SK-N-SH treated with all-trans-retinoic acid at 6 μM for 48 hours (cell line): ENCODE measurements around the gene BPIFB1.

ENCODE experiments used
- ATAC-seq: fragments of 200-7000 bp; cut with Tn5 transposase; 3 replicates; pipeline ENCODE4 v1.9.1; 2020; ENCODE audit warnings: mild to moderate bottlenecking, moderate library complexity
- ARNTL ChIP-seq: fragments of 450-650 bp; formaldehyde crosslinking; IDR thresholded peaks from 2 replicates; pipeline ENCODE4 v1.5.0; 2020; ENCODE audit warnings: low read depth, mild to moderate bottlenecking, moderate library complexity, borderline replicate concordance
- BACH2 ChIP-seq: fragments of 250-450 bp; sonication (Bioruptor Pico); IDR thresholded peaks from 2 replicates; pipeline ENCODE4 v1.9.0; 2021; ENCODE audit warnings: mild to moderate bottlenecking, borderline replicate concordance
- CSDC2 ChIP-seq: fragments of 250-450 bp; sonication (Bioruptor Pico); IDR thresholded peaks from 2 replicates; pipeline ENCODE4 v1.5.0; 2020; ENCODE audit warnings: mild to moderate bottlenecking, moderate library complexity
- ESRRG ChIP-seq: fragments of 250-450 bp; sonication (Bioruptor Pico); IDR thresholded peaks from 2 replicates; pipeline ENCODE4 v1.6.1; 2021; ENCODE audit warnings: mild to moderate bottlenecking
- OSR1 ChIP-seq: fragments of 250-450 bp; sonication (Bioruptor Pico); IDR thresholded peaks from 2 replicates; pipeline ENCODE4 v1.8.0; 2022; ENCODE audit warnings: moderate library complexity, mild to moderate bottlenecking, inconsistent platforms
- PPARA ChIP-seq: fragments of 250-450 bp; sonication (Bioruptor Pico); IDR thresholded peaks from 2 replicates; pipeline ENCODE4 v1.5.0; 2020; ENCODE audit warnings: mild to moderate bottlenecking, borderline replicate concordance
- RARB ChIP-seq: fragments of 250-450 bp; sonication (Bioruptor Pico); IDR thresholded peaks from 2 replicates; pipeline ENCODE4 v1.8.0; 2021; ENCODE audit warnings: mild to moderate bottlenecking, moderate library complexity
- SNAI2 ChIP-seq: fragments of 250-450 bp; sonication (Bioruptor Pico); IDR thresholded peaks from 2 replicates; pipeline ENCODE4 v1.5.0; 2020; ENCODE audit warnings: mild to moderate bottlenecking, moderate library complexity
- TCF4 ChIP-seq: fragments of 250-450 bp; sonication (Bioruptor Pico); IDR thresholded peaks from 2 replicates; pipeline ENCODE4 v1.8.0; 2021; ENCODE audit warnings: mild to moderate bottlenecking, moderate library complexity, borderline replicate concordance
- TOX ChIP-seq: fragments of 250-450 bp; sonication (Bioruptor Pico); IDR thresholded peaks from 2 replicates; pipeline ENCODE4 v1.8.0; 2021; ENCODE audit warnings: mild to moderate bottlenecking, moderate library complexity, borderline replicate concordance
- ZC3H10 ChIP-seq: fragments of 250-450 bp; sonication (Bioruptor Pico); IDR thresholded peaks from 2 replicates; pipeline ENCODE4 v1.5.1; 2021; ENCODE audit warnings: mild to moderate bottlenecking, moderate library complexity
- ZFP3 ChIP-seq: fragments of 250-450 bp; sonication (Bioruptor Pico); IDR thresholded peaks from 2 replicates; pipeline ENCODE4 v1.5.0; 2020; ENCODE audit warnings: mild to moderate bottlenecking, moderate library complexity
- ZFP30 ChIP-seq: fragments of 450-650 bp; formaldehyde crosslinking; IDR thresholded peaks from 2 replicates; pipeline ENCODE4 v1.5.0; 2022; ENCODE audit warnings: mild to moderate bottlenecking, moderate library complexity
- ZNF565 ChIP-seq: fragments of 450-650 bp; formaldehyde crosslinking; conservative IDR thresholded peaks from 2 replicates; pipeline ENCODE4 v1.5.0; 2020; ENCODE audit warnings: low read depth, mild to moderate bottlenecking, moderate library complexity
- ZNF70 ChIP-seq: fragments of 450-650 bp; formaldehyde crosslinking; IDR thresholded peaks from 2 replicates; pipeline ENCODE4 v1.5.0; 2020; ENCODE audit warnings: mild to moderate bottlenecking, moderate library complexity
- ZNF8 ChIP-seq: fragments of 450-650 bp; formaldehyde crosslinking; IDR thresholded peaks from 2 replicates; pipeline ENCODE4 v1.5.0; 2020; ENCODE audit warnings: mild to moderate bottlenecking, moderate library complexity
- TF ChIP-seq, protein P1 (sequence below): fragments of 250-450 bp; sonication (Bioruptor Pico); IDR thresholded peaks from 2 replicates; pipeline ENCODE4 v1.5.0; 2020; ENCODE audit warnings: mild to moderate bottlenecking, moderate library complexity
- TF ChIP-seq, protein P2 (sequence below): fragments of 250-450 bp; sonication (Bioruptor Pico); IDR thresholded peaks from 2 replicates; pipeline ENCODE4 v1.8.0; 2021; ENCODE audit warnings: low read depth, mild to moderate bottlenecking, moderate library complexity, borderline replicate concordance
- TF ChIP-seq, protein P3 (sequence below): fragments of 250-450 bp; sonication (Bioruptor Pico); IDR thresholded peaks from 2 replicates; pipeline ENCODE4 v1.8.0; 2020; ENCODE audit warnings: mild to moderate bottlenecking, moderate library complexity, borderline replicate concordance
- TF ChIP-seq, protein P4 (sequence below): fragments of 250-450 bp; sonication (Bioruptor Pico); IDR thresholded peaks from 2 replicates; pipeline ENCODE4 v1.5.1; 2021; ENCODE audit warnings: mild to moderate bottlenecking, moderate library complexity
- TF ChIP-seq, protein P5 (sequence below): fragments of 250-450 bp; sonication (Bioruptor Pico); IDR thresholded peaks from 2 replicates; pipeline ENCODE4 v1.5.1; 2020; ENCODE audit warnings: low read depth, mild to moderate bottlenecking, moderate library complexity

BPIFB1 gene

DNA sequence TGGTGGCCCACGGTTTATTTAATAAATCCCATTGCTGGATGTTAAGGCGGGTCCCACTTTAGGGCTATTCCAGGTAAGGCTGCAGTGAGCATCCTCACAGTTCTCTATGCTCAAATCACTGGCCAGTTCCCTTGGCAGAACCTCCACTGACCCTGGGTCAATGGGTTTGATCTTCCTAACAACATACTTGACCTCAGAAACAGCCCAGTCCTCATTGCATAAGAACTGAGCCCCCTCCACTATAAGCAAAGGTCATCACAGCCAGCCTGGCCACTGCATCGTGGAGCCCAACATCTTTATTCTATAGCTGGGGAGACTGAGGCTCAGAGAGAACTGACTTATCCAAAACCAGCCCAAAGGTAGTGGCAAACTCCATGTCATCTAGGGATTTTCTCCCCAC lies 4.3 kb upstream of the BPIFB1 start:
- no peak for ATAC-seq

DNA sequence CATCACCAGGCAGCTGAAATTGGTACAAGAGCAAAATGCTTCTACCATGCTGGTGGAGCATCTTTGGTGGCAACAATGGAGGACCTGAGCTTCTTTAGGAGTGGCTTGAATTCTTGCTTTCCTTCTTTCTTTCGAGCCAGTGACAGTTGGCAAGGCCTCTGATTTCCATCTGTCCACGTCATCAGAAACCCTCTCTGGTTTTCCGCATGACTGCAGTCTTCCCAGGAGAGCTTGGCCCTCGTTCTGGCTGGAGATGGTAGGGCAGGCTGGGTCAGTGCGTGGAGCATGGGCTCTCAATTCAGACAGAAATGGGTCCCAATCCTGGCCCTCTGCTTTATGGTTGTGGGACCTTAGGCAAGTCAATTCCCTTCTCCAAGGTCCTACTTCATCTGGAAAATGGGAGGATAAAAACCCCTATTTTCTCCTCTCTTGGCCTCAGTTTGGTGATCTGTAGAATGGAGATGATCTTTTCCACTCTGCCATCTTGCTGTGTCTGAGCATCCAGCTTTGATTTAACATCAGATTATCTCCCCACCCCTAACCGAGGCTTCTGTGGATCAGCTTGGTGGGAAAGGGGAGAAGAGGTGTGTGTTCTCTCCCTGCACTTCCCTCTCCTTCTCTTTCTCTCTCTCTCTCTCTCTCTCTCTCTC lies 3.6 kb upstream of the BPIFB1 start:
- no peak for ATAC-seq
- TF ChIP-seq ZNF8 (CRISPR knock-in tag) = no peak
- no peak for TF ChIP-seq ESRRG
- no peak for TF ChIP-seq ZC3H10 (CRISPR knock-in tag)
- no peak for TF ChIP-seq ZNF565 (CRISPR knock-in tag)
- no peak for TF ChIP-seq BACH2 (CRISPR knock-in tag)
- no peak for TF ChIP-seq ARNTL (CRISPR knock-in tag)
- TF ChIP-seq, protein P1, sequence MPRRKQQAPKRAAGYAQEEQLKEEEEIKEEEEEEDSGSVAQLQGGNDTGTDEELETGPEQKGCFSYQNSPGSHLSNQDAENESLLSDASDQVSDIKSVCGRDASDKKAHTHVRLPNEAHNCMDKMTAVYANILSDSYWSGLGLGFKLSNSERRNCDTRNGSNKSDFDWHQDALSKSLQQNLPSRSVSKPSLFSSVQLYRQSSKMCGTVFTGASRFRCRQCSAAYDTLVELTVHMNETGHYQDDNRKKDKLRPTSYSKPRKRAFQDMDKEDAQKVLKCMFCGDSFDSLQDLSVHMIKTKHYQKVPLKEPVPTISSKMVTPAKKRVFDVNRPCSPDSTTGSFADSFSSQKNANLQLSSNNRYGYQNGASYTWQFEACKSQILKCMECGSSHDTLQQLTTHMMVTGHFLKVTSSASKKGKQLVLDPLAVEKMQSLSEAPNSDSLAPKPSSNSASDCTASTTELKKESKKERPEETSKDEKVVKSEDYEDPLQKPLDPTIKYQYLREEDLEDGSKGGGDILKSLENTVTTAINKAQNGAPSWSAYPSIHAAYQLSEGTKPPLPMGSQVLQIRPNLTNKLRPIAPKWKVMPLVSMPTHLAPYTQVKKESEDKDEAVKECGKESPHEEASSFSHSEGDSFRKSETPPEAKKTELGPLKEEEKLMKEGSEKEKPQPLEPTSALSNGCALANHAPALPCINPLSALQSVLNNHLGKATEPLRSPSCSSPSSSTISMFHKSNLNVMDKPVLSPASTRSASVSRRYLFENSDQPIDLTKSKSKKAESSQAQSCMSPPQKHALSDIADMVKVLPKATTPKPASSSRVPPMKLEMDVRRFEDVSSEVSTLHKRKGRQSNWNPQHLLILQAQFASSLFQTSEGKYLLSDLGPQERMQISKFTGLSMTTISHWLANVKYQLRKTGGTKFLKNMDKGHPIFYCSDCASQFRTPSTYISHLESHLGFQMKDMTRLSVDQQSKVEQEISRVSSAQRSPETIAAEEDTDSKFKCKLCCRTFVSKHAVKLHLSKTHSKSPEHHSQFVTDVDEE (CRISPR knock-in tag) = no peak
- TF ChIP-seq PPARA (CRISPR knock-in tag) = no peak
- TF ChIP-seq, protein P2, sequence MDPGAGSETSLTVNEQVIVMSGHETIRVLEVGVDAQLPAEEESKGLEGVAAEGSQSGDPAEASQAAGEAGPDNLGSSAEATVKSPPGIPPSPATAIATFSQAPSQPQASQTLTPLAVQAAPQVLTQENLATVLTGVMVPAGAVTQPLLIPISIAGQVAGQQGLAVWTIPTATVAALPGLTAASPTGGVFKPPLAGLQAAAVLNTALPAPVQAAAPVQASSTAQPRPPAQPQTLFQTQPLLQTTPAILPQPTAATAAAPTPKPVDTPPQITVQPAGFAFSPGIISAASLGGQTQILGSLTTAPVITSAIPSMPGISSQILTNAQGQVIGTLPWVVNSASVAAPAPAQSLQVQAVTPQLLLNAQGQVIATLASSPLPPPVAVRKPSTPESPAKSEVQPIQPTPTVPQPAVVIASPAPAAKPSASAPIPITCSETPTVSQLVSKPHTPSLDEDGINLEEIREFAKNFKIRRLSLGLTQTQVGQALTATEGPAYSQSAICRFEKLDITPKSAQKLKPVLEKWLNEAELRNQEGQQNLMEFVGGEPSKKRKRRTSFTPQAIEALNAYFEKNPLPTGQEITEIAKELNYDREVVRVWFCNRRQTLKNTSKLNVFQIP = no peak
- TF ChIP-seq ZFP30 (CRISPR knock-in tag) = no peak
- TF ChIP-seq ZFP3 (CRISPR knock-in tag) = no peak
- TF ChIP-seq OSR1 (CRISPR knock-in tag) = no peak
- TF ChIP-seq ZNF70 (CRISPR knock-in tag) = no peak
- TF ChIP-seq CSDC2 (CRISPR knock-in tag) = no peak

More for the DNA sequence above, 4.3 kb upstream of the BPIFB1 start:
- TF ChIP-seq, protein P3, sequence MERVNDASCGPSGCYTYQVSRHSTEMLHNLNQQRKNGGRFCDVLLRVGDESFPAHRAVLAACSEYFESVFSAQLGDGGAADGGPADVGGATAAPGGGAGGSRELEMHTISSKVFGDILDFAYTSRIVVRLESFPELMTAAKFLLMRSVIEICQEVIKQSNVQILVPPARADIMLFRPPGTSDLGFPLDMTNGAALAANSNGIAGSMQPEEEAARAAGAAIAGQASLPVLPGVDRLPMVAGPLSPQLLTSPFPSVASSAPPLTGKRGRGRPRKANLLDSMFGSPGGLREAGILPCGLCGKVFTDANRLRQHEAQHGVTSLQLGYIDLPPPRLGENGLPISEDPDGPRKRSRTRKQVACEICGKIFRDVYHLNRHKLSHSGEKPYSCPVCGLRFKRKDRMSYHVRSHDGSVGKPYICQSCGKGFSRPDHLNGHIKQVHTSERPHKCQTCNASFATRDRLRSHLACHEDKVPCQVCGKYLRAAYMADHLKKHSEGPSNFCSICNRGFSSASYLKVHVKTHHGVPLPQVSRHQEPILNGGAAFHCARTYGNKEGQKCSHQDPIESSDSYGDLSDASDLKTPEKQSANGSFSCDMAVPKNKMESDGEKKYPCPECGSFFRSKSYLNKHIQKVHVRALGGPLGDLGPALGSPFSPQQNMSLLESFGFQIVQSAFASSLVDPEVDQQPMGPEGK (CRISPR knock-in tag) = no peak
- TF ChIP-seq SNAI2 (CRISPR knock-in tag) (no peak), ZNF70 (CRISPR knock-in tag) (no peak), RARB (CRISPR knock-in tag) (no peak), TOX (CRISPR knock-in tag) (no peak), ZFP30 (CRISPR knock-in tag) (no peak), ZFP3 (CRISPR knock-in tag) (no peak), ZC3H10 (CRISPR knock-in tag) (no peak), TCF4 (no peak), OSR1 (CRISPR knock-in tag) (no peak), ZNF565 (CRISPR knock-in tag) (no peak)
- TF ChIP-seq, protein P1 (CRISPR knock-in tag) = no peak
- TF ChIP-seq, protein P4, sequence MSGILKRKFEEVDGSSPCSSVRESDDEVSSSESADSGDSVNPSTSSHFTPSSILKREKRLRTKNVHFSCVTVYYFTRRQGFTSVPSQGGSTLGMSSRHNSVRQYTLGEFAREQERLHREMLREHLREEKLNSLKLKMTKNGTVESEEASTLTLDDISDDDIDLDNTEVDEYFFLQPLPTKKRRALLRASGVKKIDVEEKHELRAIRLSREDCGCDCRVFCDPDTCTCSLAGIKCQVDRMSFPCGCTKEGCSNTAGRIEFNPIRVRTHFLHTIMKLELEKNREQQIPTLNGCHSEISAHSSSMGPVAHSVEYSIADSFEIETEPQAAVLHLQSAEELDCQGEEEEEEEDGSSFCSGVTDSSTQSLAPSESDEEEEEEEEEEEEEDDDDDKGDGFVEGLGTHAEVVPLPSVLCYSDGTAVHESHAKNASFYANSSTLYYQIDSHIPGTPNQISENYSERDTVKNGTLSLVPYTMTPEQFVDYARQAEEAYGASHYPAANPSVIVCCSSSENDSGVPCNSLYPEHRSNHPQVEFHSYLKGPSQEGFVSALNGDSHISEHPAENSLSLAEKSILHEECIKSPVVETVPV (CRISPR knock-in tag) = no peak
- TF ChIP-seq, protein P5, sequence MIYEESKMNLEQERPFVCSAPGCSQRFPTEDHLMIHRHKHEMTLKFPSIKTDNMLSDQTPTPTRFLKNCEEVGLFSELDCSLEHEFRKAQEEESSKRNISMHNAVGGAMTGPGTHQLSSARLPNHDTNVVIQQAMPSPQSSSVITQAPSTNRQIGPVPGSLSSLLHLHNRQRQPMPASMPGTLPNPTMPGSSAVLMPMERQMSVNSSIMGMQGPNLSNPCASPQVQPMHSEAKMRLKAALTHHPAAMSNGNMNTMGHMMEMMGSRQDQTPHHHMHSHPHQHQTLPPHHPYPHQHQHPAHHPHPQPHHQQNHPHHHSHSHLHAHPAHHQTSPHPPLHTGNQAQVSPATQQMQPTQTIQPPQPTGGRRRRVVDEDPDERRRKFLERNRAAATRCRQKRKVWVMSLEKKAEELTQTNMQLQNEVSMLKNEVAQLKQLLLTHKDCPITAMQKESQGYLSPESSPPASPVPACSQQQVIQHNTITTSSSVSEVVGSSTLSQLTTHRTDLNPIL (CRISPR knock-in tag) = no peak
